ENCODE measurements around the gene MBD1. TPM values are rescaled to one million over a fixed set of nuclear protein-coding genes. Genes with fewer than 3 reads are reported as not detected.

Gene MBD1
- total and polyA plus RNA-seq, 8 donors, result 27.2 to 46.9 (median 33.9) TPM

GRCh38 chr18:50284255-50284885 is 3.0 kb upstream of the MBD1 start:
- Histone ChIP-seq H3K4me1 (peaks cover 9 to 18% (median 12%) of the 10 kb centered on the region in 3 donors), H3K36me3 (peaks cover 0 to 5% (median 0%) of the 10 kb centered on the region in 3 donors), H3K9me3 (no peaks in the 10 kb centered on the region), H3K4me3 (no peak overlapping the region), H3K27ac (no peak overlapping the region), H3K27me3 (no peaks in the 10 kb centered on the region)
- intact Hi-C loops (cut with DNase I), result no loop called here
- 92 to 94% methylated on average over 15 of the region's 15 CpGs for WGBS, 2 donors
- TF ChIP-seq CTCF (IDR thresholded peaks at IDR 0.05), result no peak
- FAIRE-seq, result no peak
- ATAC-seq, result no peak
- peak in 1 of 6 donors; percentile 38 for DNase-seq

- 89 to 90% methylated on average over 29 of the region's 29 CpGs for WGBS, 2 donors
- no peaks in the 10 kb centered on the region for H3K27me3 ChIP-seq
Measured at GRCh38 chr18:50283469-50284209, 2.3 kb upstream of the MBD1 start.

GRCh38 chr18:50282521-50283335 is 1.4 kb upstream of the MBD1 start:
- WGBS, 2 donors, result 91% methylated on average over 42 of the region's 42 CpGs
- TF ChIP-seq CTCF (IDR thresholded peaks at IDR 0.05), result no peak
- no peak overlapping the region for H3K27ac ChIP-seq
- intact Hi-C loops (cut with DNase I), result no loop called here
- H3K36me3 ChIP-seq, result peaks cover 0 to 5% (median 0%) of the 10 kb centered on the region in 3 donors
- no peaks in the 10 kb centered on the region for H3K9me3 ChIP-seq
- no peaks in the 10 kb centered on the region for H3K27me3 ChIP-seq
- H3K4me3 ChIP-seq, result no peak overlapping the region
- H3K4me1 ChIP-seq, result peaks cover 9 to 21% (median 14%) of the 10 kb centered on the region in 3 donors
- FAIRE-seq (no peak), DNase-seq (peak in 3 of 6 donors; percentile 37 to 80 (median 56)), ATAC-seq (no peak)

More at GRCh38 chr18:50283469-50284209, 2.3 kb upstream of the MBD1 start:
- Histone ChIP-seq H3K4me3 (no peak overlapping the region), H3K9me3 (no peaks in the 10 kb centered on the region), H3K36me3 (peaks cover 0 to 5% (median 0%) of the 10 kb centered on the region in 3 donors), H3K27ac (no peak overlapping the region), H3K4me1 (peaks cover 9 to 21% (median 18%) of the 10 kb centered on the region in 3 donors)
- TF ChIP-seq CTCF (IDR thresholded peaks at IDR 0.05), result no peak
- intact Hi-C loops (cut with DNase I), result no loop called here
- FAIRE-seq, result no peak
- peak in 1 of 6 donors; percentile 54 for DNase-seq
- no peak for ATAC-seq

GRCh38 chr18:50281972-50282520 is 723 bp upstream of the MBD1 start:
- peaks cover 9 to 21% (median 14%) of the 10 kb centered on the region in 3 donors for H3K4me1 ChIP-seq
- 26 to 41% methylated on average over 23 to 35 of the region's 35 CpGs for WGBS, 2 donors
- intact Hi-C loops (cut with DNase I), result no loop called here
- no peaks in the 10 kb centered on the region for H3K9me3 ChIP-seq
- peak overlapping the region; percentile 52 to 95 (median 86) for H3K4me3 ChIP-seq
- DNase-seq (peak in 1 of 6 donors; percentile 29), ATAC-seq (no peak), FAIRE-seq (no peak)
- TF ChIP-seq CTCF (IDR thresholded peaks at IDR 0.05), result no peak
- H3K36me3 ChIP-seq, result peaks cover 0 to 10% (median 0%) of the 10 kb centered on the region in 3 donors
- H3K27me3 ChIP-seq, result no peaks in the 10 kb centered on the region
- H3K27ac ChIP-seq, result peak overlapping the region; percentile 88 to 96 (median 94)
